PC-9 (cell line): ENCODE measurements around the gene ZNF280A. TPM values are rescaled to one million over a fixed set of nuclear protein-coding genes. Genes with fewer than 3 reads are reported as not detected.

Experiments used
- BruUV-seq: library from RNA; stranded (reverse); fragments of 400-500 nt; replicated peaks from 2 replicates; lab custom pipeline; 2021; lab: Mats Ljungman, UMichigan
- CTCF ChIA-PET: fragments of 300-600 bp; sonication (Branson Sonifier 250); formaldehyde crosslinking; loops from one replicate; lab custom pipeline; 2022; ENCODE audit warnings: antibody characterized with exemption; lab: Charles Lee
- POLR2A ChIA-PET: fragments of 300-600 bp; sonication (Branson Sonifier 250); formaldehyde crosslinking; loops from one replicate; lab custom pipeline; 2022; ENCODE audit warnings: antibody characterized with exemption; ENCODE audit not compliant: unreplicated experiment; lab: Charles Lee
- DNase-seq, 2 experiments: peaks; one replicate each; pipeline versions ENCODE4 v3.0.0 to v3.0.0-alpha.2; 2015 to 2022; ENCODE audit warnings: mixed read lengths in 1 of 2
- H2AFZ ChIP-seq: fragments of 200-600 bp; sonication (generic); 2 replicates; pipeline ENCODE4 v1.8.1; 2017; ENCODE audit warnings: antibody characterized with exemption
- H3F3A ChIP-seq: fragments of 200-600 bp; sonication (generic); 2 replicates; pipeline ENCODE4 v1.8.1; 2017; ENCODE audit warnings: antibody characterized with exemption, mild to moderate bottlenecking, low read depth; ENCODE audit not compliant: insufficient read depth
- H3K27ac ChIP-seq: fragments of 200-600 bp; sonication (generic); 2 replicates; pipeline ENCODE4 v1.6.1; 2016; ENCODE audit warnings: mixed run types
- H3K27me3 ChIP-seq: fragments of 200-600 bp; sonication (generic); 2 replicates; pipeline ENCODE4 v1.6.1; 2016; ENCODE audit warnings: low read depth, mixed run types; ENCODE audit not compliant: insufficient read depth
- H3K36me3 ChIP-seq: fragments of 200-600 bp; sonication (generic); 2 replicates; pipeline ENCODE4 v1.6.1; 2016; ENCODE audit warnings: low read depth, mixed run types
- H3K4me1 ChIP-seq: fragments of 200-600 bp; sonication (generic); replicated peaks from 2 replicates; pipeline ENCODE4 v1.6.1; 2016; ENCODE audit warnings: mixed run types; ENCODE audit not compliant: insufficient read depth
- H3K4me2 ChIP-seq: fragments of 200-600 bp; sonication (generic); 2 replicates; pipeline ENCODE4 v1.6.1; 2017; ENCODE audit warnings: mixed run types
- H3K4me3 ChIP-seq: fragments of 200-600 bp; sonication (generic); 2 replicates; pipeline ENCODE4 v1.6.1; 2016; ENCODE audit warnings: mixed run types
- H3K79me2 ChIP-seq: fragments of 200-600 bp; sonication (generic); 2 replicates; pipeline ENCODE4 v1.6.1; 2017; ENCODE audit warnings: low read depth, mixed run types
- H3K9me2 ChIP-seq: fragments of 200-600 bp; sonication (generic); 2 replicates; pipeline ENCODE4 v1.8.1; 2017; ENCODE audit warnings: mild to moderate bottlenecking; ENCODE audit not compliant: insufficient read depth
- H3K9me3 ChIP-seq: fragments of 200-600 bp; sonication (generic); 2 replicates; pipeline ENCODE4 v1.8.1; 2016; ENCODE audit warnings: low read depth; ENCODE audit not compliant: insufficient read depth
- H4K20me1 ChIP-seq: fragments of 200-600 bp; sonication (generic); 2 replicates; pipeline ENCODE4 v1.8.1; 2017; ENCODE audit not compliant: insufficient read depth
- CTCF ChIP-seq: fragments of 200-600 bp; sonication (generic); conservative IDR thresholded peaks from 2 replicates; pipeline ENCODE4 v1.6.1; 2017; ENCODE audit warnings: mixed run types, antibody characterized with exemption, mild to moderate bottlenecking, moderate library complexity
- EZH2 ChIP-seq: fragments of 200-600 bp; sonication (generic); IDR thresholded peaks from 2 replicates; pipeline ENCODE4 v1.8.0; 2017; ENCODE audit warnings: antibody characterized with exemption, low read depth
- intact Hi-C: fragments of 100-400 bp; cut with micrococcal nuclease; formaldehyde crosslinking; loops from one replicate; pipeline ENCODE4 v1.10.0; 2022; ENCODE audit not compliant: unreplicated experiment
- total RNA-seq: library from RNA; stranded (reverse); gene quantifications from 2 replicates; pipeline ENCODE4 v1.2.3, GENCODE V29; 2021

Gene ZNF280A
- total RNA-seq, 1 experiment from 2014 or later = not detected

GRCh38 chr22:22526125-22526912 is 6.2 kb upstream of the ZNF280A start:
- Histone ChIP-seq H2AFZ (no peak overlapping the region), H3K79me2 (no peaks in the 10 kb centered on the region), H3K9me2 (no peaks in the 10 kb centered on the region), H3K36me3 (no peaks in the 10 kb centered on the region), H3K9me3 (no peaks in the 10 kb centered on the region), H3F3A (no peaks in the 10 kb centered on the region), H3K27ac (no peak overlapping the region), H3K4me3 (no peak overlapping the region), H4K20me1 (no peaks in the 10 kb centered on the region), H3K27me3 (peaks cover 34% of the 10 kb centered on the region), H3K4me2 (no peak overlapping the region), H3K4me1 (no peaks in the 10 kb centered on the region)
- TF ChIP-seq EZH2 (no peak), CTCF (no peak)
- intact Hi-C loops = no loop called here
- no TSS peak for BruUV-seq
- CTCF ChIA-PET = no interaction called here
- POLR2A ChIA-PET = no interaction called here
- DNase-seq = no peak

GRCh38 chr22:22523494-22523893 is 3.4 kb upstream of the ZNF280A start:
- Histone ChIP-seq H3K27me3 (peaks cover 34% of the 10 kb centered on the region), H3K4me3 (no peak overlapping the region), H3K9me2 (no peaks in the 10 kb centered on the region), H2AFZ (no peak overlapping the region), H3K4me1 (no peaks in the 10 kb centered on the region), H3K4me2 (no peak overlapping the region), H3F3A (no peaks in the 10 kb centered on the region), H4K20me1 (no peaks in the 10 kb centered on the region), H3K27ac (no peak overlapping the region), H3K9me3 (no peaks in the 10 kb centered on the region), H3K79me2 (no peaks in the 10 kb centered on the region), H3K36me3 (no peaks in the 10 kb centered on the region)
- no TSS peak for BruUV-seq
- TF ChIP-seq CTCF (no peak), EZH2 (no peak)
- POLR2A ChIA-PET = no interaction called here
- intact Hi-C loops = no loop called here
- no peak for DNase-seq
- CTCF ChIA-PET = no interaction called here

GRCh38 chr22:22521631-22522030 is 1.6 kb upstream of the ZNF280A start:
- intact Hi-C loops = no loop called here

More at GRCh38 chr22:22521631-22522030, 1.6 kb upstream of the ZNF280A start:
- Histone ChIP-seq H3K4me1 (no peaks in the 10 kb centered on the region), H3K9me3 (no peaks in the 10 kb centered on the region), H2AFZ (no peak overlapping the region), H3K9me2 (no peaks in the 10 kb centered on the region), H3K4me2 (no peak overlapping the region), H3K27me3 (peaks cover 34% of the 10 kb centered on the region), H4K20me1 (no peaks in the 10 kb centered on the region), H3K79me2 (no peaks in the 10 kb centered on the region), H3K36me3 (no peaks in the 10 kb centered on the region), H3K4me3 (no peak overlapping the region), H3K27ac (no peak overlapping the region), H3F3A (no peaks in the 10 kb centered on the region)
- ChIA-PET CTCF (no interaction called here), POLR2A (no interaction called here)
- BruUV-seq = no TSS peak
- no peak for TF ChIP-seq EZH2
- no peak for TF ChIP-seq CTCF
- no peak for DNase-seq
